Skeletal muscle cell (primary cell): ENCODE measurements around the gene CCDC174.
A peak's percentile ranks its signal among the peaks of the same experiment; 100 is the strongest.
"Not testable (repeated sequence)": the region's sequence is repeated elsewhere in the genome, so short reads cannot be mapped to it uniquely, and the experiment has no call there.

Source experiments
- DNase-seq: peaks from one replicate; pipeline ENCODE4 v3.0.0-alpha.2; 2010; ENCODE audit warnings: low read depth
- H3K4me3 ChIP-seq: 2 replicates; pipeline ENCODE4 v1.5.1; 2011; ENCODE audit warnings: low read depth, mild to moderate bottlenecking, control low read depth, low read length, moderate library complexity

The CCDC174 gene

GRCh38 chr3:14651440-14652251 lies at the start of gene CCDC174:
Gene CCDC174, plus strand, starts transcription at chr3:14651762. Its CDS starts 75 bp downstream, at chr3:14651837.
- peak; percentile 91 for DNase-seq
- H3K4me3 ChIP-seq, result peak within 1 kb of the TSS; percentile 91

GRCh38 chr3:14602006-14602803 lies 49.4 kb upstream of the CCDC174 start:
- H3K4me3 ChIP-seq, result peak overlapping the region; percentile 5
- DNase-seq, result no peak

- no peak for DNase-seq
- peak overlapping the region; percentile 5 for H3K4me3 ChIP-seq
These were observed 48.5 kb upstream of the CCDC174 start for GRCh38 chr3:14602804-14603644.

- no peak for DNase-seq
- no peak overlapping the region for H3K4me3 ChIP-seq
These were observed 46.5 kb upstream of the CCDC174 start for GRCh38 chr3:14605067-14605466.

GRCh38 chr3:14605744-14606143 lies 45.8 kb upstream of the CCDC174 start:
- no peak for DNase-seq
- no peak overlapping the region for H3K4me3 ChIP-seq

GRCh38 chr3:14606669-14607339 lies 44.8 kb upstream of the CCDC174 start:
- H3K4me3 ChIP-seq, result no peak overlapping the region
- no peak for DNase-seq

- H3K4me3 ChIP-seq, result no peak overlapping the region
- no peak for DNase-seq
These were observed 43.3 kb upstream of the CCDC174 start for GRCh38 chr3:14608298-14608697.

GRCh38 chr3:14609058-14609457 lies 42.5 kb upstream of the CCDC174 start:
- H3K4me3 ChIP-seq, DNase-seq: not testable (repeated sequence)

- no peak for DNase-seq
- H3K4me3 ChIP-seq, result no peak overlapping the region
These were observed 42.1 kb upstream of the CCDC174 start for GRCh38 chr3:14609506-14609905.

GRCh38 chr3:14609941-14610340 lies 41.6 kb upstream of the CCDC174 start:
- no peak overlapping the region for H3K4me3 ChIP-seq
- DNase-seq, result no peak

- DNase-seq, result no peak
These were observed 37.4 kb upstream of the CCDC174 start for GRCh38 chr3:14614189-14614588.

GRCh38 chr3:14614862-14615261 lies 36.7 kb upstream of the CCDC174 start:
- H3K4me3 ChIP-seq, result no peak overlapping the region
- DNase-seq, result no peak

More at GRCh38 chr3:14614189-14614588, 37.4 kb upstream of the CCDC174 start:
- H3K4me3 ChIP-seq, result no peak overlapping the region

GRCh38 chr3:14616606-14617507 lies 34.7 kb upstream of the CCDC174 start:
- no peak for DNase-seq
- no peak overlapping the region for H3K4me3 ChIP-seq

GRCh38 chr3:14617508-14618023 lies 34.0 kb upstream of the CCDC174 start:
- DNase-seq, result no peak
- H3K4me3 ChIP-seq, result no peak overlapping the region

GRCh38 chr3:14619605-14620004 lies 32.0 kb upstream of the CCDC174 start:
- H3K4me3 ChIP-seq, result no peak overlapping the region
- no peak for DNase-seq

- DNase-seq, result no peak
These were observed 31.1 kb upstream of the CCDC174 start for GRCh38 chr3:14620512-14620911.

GRCh38 chr3:14621093-14621492 lies 30.5 kb upstream of the CCDC174 start:
- no peak for DNase-seq
- H3K4me3 ChIP-seq, result no peak overlapping the region

More at GRCh38 chr3:14620512-14620911, 31.1 kb upstream of the CCDC174 start:
- H3K4me3 ChIP-seq, result no peak overlapping the region

- DNase-seq, result no peak
- no peak overlapping the region for H3K4me3 ChIP-seq
These were observed 29.2 kb upstream of the CCDC174 start for GRCh38 chr3:14622368-14622767.
